NK-92 treated with Interleukin-12 subunit alpha and Interleukin-12 subunit beta, amount 100 ng/mL, for 24 hours (cell line): Measurements from ENCODE around the gene FBXL13.

Experiments used
- DNase-seq: peaks from one replicate; lab custom pipeline; 2025; lab: John Stamatoyannopoulos, UW

The FBXL13 gene

DNA sequence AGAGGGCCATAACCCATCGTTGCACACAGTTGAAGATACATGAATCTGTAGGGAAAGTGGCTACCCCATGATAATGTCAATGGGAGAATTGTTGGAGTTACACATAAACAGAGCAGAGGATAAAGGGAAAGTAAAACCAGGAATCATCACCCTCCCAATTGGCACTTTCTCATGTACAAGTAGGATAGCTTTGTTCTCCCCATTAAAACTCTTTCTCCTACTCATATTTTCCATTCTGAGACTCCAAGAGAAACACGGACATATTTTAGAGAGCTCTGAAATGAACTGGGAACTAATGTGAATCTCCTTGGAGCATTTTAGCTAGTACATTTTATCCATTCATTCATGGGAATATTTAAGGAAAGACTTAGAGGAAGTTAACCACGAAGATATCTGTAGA lies 179.0 kb downstream of the FBXL13 start:
- no peak for DNase-seq

DNA sequence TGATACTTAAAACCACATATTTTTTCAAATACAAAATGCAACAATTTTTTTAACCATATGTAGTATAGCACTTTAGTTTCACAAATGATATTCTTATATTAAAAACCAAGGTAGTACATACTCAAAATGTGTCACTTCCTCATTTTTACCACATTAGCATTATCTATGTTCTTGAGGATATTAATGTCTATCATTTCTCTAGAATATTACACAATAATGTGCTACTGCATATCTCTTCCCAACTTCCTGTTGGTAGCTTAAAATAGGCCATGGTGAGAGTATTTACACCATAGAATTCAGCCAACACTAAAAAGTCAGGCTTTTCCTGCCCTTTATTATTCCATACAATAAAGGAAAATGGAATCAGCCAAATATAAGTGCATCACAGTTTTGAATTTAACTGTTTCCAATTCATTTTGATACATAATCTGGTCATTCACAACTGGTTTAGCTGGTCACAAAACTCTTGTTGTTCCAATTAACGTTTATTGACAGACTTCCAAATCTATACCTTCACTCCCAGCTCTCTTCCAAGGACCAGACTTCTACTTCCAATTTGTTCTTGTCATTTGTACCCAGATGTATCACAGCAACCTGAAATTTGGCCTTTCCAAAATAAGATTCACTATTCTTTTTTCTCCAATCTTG lies 181.8 kb downstream of the FBXL13 start:
- DNase-seq, result no peak

DNA sequence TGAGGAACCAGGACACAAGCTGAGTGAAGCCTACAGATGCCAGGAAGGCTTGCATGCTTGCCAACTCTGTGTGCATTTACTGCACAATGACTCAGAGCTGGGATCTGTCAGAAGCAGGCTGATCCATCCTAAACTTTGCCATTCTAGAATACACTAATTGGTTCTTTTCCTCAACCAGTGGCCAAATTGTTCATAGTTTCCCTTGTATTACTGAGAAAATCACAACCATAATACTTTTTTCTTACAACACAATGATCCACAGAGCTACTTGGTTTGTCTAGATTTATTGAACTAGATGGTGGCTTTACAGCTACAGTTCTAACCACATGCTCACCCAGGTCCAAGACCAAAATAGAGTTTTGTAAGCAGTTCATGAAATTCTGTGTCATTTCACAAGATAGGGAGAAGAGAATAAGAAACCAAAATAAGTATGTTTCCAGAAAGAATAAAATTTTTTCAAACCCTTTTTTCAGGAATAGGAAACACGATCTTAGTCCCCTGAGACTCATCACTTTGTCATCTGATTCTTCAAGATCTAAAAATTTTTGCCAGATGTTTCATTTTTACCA lies 182.8 kb downstream of the FBXL13 start:
- no peak for DNase-seq

DNA sequence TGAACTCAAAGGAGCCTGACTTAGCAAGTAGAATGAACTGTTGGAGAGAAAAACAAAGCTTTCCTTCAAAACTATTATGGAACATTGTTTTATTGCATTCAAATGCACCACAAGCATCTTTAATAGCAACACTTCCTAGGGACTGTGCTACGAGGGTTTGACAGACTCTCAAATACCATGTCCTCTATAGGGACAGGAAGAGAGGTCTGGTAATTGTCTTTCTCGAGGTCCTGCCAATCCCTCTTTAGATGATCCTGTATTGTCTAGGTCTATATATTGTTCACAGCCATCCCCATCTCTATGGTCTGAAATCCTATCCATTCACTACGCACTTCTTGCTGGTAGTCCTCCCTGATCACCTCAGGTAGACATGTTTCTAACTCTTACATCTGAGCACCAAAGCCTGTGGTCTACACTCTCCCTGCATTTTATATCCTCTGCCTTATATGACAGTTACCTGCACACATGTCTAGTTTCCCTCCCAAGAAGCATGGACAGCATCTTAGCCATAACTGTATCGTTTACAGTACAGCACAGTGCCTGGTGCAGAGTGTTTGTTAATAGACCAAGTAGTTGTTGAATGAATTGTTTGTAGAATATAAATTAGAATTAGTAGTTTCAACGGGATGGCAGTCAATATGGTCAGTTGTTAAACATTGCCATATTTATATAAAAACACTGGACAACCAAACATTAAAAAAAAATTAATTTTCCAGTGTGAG lies 183.5 kb downstream of the FBXL13 start:
- DNase-seq, result no peak

DNA sequence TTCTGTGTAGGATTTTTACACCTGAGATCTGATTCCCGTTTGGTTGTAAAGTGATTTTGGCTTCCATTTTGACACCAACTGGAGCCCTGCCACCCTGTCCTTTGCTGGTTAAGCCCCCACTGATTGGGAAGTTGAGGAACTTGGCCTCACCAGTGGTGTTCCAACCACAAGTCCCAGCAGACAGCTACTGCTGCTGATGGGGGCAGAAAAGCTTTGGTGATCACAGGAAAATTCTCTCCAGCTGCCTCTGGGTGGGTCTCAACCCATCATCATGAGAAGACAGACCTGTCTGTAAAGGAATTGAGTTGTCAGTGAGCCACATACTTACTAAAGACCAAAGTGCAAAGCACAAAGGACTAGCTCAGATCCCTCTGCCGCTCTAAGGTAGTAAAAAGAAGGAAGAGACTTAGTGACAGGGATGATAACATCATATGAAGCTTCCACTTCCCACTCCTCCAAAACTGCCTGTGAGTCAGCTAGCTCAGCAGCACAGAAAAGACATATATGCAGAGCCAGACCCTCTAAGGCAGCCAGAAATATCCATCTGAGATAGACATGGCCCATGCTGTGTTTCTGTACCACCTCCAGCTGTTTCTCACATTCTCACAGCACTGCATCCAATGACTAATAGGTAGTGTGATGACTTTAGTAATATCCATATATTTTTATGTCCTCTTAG lies 184.2 kb downstream of the FBXL13 start:
- no peak for DNase-seq

DNA sequence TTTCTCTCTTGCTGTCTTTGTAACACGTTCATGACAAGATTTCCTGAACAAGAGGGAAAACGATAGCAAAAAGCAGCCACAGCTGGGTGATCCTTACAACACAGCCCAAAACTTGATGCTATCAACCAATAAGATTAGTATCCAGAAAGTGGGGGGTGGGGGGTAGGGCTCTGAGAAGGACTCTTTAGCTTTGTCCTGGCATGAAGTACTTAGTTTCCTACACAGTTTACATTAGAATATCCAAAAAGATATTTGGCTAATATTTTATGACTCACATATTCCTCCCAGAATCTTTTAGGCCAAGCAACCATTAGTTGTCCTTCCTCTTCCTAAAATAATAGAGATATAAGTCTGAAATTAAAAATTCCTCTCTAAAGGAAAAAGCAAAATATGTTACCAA lies 184.7 kb downstream of the FBXL13 start:
- DNase-seq, result no peak

DNA sequence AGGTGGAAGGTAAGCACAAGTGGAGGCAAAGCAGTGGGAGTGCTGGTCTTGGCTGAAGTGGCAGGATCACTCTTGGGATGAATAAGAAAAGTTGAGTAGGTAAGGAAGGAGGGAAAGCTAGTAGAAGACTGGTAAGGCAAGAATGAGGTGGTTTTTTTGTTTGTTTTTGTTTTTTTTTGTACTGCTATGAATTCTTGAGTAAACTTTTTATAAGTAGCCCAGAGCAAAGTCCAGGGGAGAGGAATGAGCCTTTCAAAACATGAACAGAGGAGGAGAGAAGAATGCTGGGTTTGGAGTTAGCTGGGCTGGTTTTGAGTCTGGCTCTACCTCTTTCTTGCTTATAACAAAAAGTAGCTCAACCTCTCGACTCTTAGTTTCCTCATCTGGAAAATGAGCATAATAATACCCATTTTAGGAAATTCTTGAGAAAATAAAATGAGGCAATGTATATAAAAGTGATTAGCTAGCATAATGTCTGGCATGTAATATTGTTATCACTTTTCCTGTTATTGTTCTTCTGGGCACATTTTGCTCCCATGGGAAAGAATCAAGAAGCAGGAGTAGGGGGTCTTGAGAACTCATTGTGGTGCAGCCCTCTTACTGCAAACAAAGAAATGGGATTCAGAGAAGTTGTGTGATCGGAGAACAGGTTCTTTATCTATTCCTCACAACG lies 185.9 kb downstream of the FBXL13 start:
- DNase-seq, result no peak

DNA sequence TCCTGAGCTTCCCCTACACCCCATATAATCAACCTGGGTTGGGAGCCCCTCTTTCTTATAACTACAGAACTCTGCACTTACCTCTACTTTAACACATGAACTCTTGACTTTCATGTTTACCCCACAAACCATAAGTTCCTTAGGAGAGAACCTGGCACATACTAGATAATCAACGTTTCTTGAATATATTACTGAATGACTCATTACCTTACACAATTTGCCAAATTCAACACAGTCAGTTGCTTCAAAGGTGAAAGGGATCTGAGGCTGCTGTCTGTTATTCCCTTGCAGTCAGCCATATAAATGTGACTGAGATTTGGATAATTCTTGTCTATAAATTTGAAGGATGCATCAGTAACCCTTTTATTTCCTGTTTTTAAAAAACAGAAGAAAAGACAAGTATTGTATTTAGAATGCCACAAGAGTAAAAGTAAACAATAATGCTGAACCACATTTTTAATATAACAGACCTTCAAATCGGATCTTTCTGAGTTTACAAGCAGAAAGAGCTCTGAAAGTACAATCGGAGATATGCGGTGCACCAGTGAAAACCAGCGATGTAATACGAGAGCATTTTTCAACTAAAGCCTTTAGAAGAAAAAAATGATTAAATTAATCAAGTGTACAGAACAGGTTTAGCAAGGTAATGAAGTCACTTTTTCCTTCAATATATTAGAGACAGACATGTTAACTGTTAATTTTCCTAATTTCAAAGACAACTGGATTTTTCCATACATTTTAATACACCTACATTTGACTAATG lies 191.3 kb downstream of the FBXL13 start:
- no peak for DNase-seq

DNA sequence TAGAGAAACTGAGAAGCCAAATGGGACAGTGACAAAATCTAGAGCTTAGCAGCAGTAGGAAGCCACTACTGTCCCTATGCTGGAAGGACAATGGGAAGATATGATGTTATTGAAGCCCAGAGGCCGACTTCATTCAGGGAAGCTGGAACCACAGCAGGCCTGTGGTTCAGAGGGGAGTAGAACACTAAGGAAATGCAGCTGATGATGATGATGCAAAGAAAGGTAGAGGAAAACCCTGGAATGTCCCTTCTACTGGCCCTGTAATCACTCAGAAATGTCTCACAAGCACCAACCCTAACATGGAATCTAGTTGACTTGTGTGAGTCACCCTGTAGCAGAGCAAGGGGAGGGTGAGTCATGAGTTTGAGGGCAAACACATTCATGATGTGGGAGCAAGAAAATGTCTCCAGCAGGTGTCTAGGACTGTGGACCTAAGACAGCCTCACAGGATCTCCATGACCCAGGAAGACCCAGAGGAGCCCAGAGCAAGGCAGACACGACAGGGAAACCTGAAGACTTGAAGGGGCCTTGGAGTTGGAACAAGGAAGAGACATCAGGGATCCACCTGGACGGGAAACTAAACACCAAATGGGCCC lies 198.8 kb downstream of the FBXL13 start:
- DNase-seq, result peak; percentile 32

DNA sequence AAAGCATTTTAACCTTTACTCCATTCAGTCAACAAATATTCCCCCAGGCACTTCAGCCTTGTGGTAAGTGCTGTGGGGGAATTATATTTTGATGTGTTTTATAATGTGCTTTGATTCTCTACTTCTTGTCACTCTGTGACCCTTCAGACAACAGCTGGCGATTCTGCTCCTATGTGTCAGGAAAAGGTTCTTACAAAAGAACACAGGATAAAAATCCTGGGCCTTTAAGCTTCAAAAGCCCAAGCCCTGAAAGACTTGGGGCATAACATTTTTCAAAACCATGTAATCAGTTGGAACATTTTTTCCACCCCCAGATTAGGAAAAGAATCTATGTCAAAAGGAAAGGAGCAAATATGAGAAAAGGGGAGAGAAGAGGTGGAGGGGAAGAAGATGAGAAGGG lies 199.6 kb downstream of the FBXL13 start:
- no peak for DNase-seq

DNA sequence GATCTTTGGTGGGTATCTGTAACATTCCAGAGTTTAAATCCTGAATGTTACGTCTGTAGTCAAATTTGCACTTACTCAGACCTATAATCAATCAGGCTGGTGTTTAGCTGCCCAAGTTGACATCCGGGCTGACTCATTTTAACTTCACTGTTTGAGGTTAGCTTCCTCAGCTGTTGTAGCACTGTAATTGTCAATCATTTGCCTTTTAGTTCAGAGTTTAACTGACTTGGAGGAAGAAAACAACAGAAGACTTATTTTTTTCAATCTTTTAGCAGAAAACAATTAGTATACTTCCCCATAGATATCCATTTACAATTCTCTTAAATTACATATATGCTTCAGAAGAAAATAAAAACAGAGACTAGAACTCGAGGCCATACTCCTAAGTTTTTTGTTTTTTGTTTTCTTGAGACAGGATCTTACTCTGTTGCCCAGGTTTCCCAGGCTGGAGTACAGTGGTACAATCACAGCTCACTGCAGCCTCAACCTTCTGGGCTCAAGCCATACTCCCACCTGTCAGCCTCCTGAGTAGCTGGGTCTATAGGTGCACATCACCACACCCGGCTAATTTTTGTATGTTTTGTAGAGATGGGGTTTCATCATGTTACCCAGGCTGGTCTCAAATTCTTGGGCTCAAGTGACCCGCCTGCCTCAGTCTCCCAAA lies 200.3 kb downstream of the FBXL13 start:
- peak; percentile 6 for DNase-seq

DNA sequence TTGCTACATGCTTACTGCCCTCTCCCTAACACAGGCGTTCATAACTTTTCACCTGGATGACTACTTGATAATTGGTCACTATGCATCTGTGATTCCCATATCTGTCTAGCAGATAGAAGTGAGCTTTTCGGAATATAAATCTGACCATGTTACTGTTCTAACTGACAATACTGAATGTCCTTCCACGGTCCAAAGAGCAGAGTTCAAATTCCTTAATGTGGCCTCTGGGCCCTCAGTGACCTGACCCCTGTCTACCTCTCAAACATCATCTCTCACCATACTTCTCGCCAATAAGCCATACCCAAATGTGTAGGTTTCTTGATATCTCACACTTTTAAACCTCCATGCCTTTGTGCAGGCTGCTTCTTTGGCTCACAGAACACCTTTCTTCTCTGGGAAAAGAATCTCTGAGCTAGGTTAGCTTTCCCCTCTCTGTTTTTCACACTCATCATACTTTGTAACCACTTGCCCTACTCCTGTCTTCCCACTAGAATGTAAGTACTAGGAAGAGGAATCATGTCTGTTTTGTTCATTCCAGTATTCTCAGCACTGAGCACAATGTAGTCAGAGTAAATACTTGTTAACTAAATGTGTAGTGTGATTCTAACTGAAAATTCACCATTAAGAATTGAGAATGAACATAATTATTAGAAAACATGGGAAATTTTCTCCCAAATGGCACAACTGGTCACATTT lies 201.0 kb downstream of the FBXL13 start:
- DNase-seq, result no peak

DNA sequence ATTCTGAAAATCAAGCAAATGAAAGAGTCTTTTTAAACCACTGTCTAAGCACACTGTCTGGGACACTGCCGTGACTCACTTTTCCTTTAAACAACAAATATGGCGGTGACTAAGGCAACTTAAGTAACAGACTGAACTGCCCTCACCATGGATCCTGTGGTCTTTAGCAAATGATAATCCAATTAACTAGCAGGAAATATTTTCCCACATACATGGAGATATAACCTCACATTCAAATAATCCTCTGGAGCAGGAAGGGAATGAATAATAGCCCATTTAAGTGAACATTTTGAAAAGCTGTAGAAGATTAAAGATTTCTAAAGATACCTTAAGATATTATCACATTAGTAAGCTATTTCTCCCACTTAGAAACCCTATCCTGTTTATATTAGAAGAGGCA lies 202.1 kb downstream of the FBXL13 start:
- DNase-seq, result no peak

DNA sequence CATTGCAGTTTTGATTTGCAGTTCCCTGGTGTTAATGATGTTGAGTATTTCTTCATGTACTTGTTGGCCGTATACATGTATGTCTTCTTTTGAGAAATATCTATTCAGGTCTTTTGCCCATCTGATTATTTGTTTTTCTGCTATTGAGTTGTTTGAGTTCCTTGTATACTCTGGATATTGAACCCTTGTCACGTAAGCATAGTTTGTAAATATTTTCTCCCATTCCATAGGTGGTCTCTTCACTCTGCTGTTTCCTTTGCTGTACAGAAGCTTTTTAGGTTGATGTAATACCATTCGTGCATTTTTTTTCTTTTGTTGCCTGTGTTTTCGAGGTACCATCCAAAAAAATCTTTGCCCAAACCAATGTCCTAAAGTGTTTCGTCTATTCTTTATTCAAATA lies 205.4 kb downstream of the FBXL13 start:
- no peak for DNase-seq

DNA sequence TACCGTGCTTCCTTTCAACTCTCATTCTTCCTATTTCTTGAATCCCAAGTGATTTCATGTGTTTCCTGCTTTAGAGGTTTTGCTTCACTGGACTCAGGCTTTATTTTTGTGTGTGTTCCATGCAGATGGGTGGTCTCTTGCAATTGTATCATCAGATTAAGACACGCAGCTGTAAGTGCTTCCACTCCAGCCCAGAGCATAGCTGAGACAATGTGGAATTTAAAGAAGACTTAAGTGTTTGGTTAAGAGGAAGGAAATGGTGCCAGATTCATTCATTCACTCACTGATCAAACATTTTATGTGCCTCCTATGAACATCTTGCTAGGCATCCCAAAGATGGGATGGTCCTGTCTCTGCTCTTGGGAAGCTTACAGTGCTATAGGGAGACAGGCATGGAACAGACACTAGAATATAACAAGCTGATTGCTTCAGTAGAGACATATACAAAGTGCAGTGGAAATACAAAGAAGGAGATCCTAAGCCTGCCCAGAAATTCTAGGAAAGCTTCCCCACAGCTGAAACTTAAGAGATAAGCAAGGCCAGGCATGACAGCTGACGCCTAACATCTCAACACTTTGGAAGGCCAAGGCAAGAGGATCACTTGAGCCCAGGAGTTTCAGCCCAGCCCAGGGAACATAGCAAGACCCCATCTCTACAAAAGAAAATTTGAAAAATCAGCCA lies 207.9 kb downstream of the FBXL13 start:
- DNase-seq, result no peak

DNA sequence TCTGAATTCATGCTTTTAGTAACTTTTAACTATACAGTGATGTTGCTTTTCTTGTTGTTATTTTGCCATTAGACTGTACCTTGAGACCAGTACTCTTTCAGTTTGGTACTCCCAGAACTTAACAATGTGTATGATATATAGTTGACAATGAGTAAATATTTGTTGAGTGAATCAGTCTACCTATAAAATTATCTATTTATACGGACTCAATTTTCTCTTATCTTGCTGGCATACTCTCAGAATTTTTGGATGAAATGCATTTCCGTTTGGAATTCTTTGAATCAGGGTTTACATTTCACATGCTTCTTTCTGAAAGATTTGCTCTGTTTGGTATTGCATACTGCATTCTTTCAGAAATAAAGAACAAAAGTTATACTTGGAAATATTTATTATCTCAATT lies 209.6 kb downstream of the FBXL13 start:
- DNase-seq, result no peak

DNA sequence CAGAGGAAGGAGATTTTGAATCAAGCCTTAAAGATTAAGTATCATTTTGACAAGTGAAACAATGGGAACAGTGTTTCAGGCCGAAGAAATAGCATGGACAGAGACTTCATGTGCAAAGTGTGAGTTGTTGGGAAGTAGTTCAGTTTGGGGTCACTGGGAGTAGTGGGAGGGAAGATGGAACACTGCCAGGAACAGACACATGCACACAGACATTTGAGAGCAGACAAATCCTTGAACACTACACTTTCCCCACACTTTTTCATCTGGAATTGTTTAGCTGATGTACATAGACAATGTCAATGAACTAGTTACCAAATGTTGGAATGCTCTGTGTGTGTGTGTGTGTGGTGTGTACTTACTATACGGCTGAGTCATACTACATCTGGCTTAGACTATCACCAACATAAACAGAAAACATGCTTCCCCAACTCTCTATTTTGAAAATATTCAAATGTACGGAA lies 214.2 kb downstream of the FBXL13 start:
- no peak for DNase-seq

DNA sequence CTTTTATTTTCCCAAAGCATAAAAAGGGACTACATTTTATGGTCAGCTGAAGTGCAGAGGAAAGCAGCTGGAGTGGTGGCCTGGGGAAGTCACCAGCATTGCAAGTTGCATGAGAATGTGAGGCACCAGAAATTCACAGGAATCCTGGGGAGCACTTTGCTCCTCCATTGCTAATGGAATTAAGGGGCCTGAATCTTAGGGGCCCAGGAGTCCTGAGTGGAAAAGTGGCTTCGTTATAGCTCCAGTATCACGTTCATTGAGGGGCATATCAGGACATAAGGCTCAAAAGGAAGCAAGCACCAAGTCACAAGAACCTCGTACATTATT lies 214.8 kb downstream of the FBXL13 start:
- DNase-seq, result no peak

DNA sequence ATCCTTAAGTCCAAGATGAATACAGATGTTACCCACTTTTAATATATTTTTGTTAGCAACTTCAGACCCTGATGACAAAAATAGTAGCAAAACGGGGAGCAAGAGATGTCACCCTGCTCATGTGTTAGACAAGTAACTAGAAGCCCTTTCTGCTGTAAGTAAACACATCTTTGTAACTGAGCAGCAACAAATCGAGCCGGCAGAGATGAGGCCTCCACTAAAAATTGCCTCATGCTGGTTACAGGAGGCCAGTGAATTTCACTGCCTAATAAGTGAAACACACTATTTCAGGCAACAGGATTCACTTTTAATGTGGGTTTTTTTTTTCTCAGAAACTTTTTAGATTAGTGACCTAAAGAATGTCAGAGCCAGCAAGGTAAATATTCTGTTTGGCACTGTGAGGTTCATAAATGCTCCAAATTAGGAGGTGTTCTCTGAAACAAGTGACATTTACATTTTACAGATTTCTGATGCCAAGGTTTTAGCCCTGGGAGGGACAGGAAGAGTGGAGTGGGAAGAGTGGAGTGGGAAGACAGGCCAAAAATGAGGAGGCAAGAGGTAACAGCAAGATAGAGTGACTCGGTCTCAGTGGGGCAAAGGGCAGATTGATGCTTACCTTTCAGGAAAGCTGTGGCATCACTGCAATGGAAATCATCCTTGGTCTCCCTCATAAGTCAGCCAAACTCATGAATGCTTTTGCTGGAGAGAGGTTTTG lies 215.4 kb downstream of the FBXL13 start:
- no peak for DNase-seq
